Stomach (tissue), 9 donors: Measurements from ENCODE around the gene TWF2. TPM values are rescaled to one million over a fixed set of nuclear protein-coding genes. Genes with fewer than 3 reads are reported as not detected.

ENCODE experiments used
- DNase-seq, 2 donors: peaks; one replicate each; pipeline versions ENCODE4 v3.0.0 to v3.0.0-alpha.2; 2013 to 2019
- H3K27ac ChIP-seq, 5 donors: fragments of 200-600 bp in 4 of 5; sonication (generic) in 4 of 5; one replicate each; pipeline ENCODE4 v1.5.1; 2013 to 2019; ENCODE audit warnings: mild to moderate bottlenecking in 1 of 5, moderate library complexity in 1 of 5
- H3K27me3 ChIP-seq, 3 donors: fragments of 200-600 bp; sonication (generic); one replicate each; pipeline ENCODE4 v1.5.1; 2017 to 2019; ENCODE audit warnings: mixed run types in 1 of 3
- H3K36me3 ChIP-seq, 4 donors: fragments of 200-600 bp; sonication (generic); 1 replicate in 3 of 4; 2 replicates in 1 of 4; pipeline ENCODE4 v1.5.1; 2016 to 2019
- H3K4me1 ChIP-seq, 4 donors: fragments of 200-600 bp; sonication (generic); one replicate each; pipeline ENCODE4 v1.5.1; 2016 to 2019
- H3K4me3 ChIP-seq, 4 donors: fragments of 200-600 bp; sonication (generic) in 3 of 4; one replicate each; pipeline ENCODE4 v1.5.1; 2016 to 2019; ENCODE audit warnings: mild to moderate bottlenecking in 1 of 4
- H3K9me3 ChIP-seq, 4 donors: fragments of 200-600 bp; sonication (generic); one replicate each; pipeline ENCODE4 v1.5.1; 2016 to 2019
- EP300 ChIP-seq: sonication (generic); formaldehyde crosslinking; IDR thresholded peaks from one replicate; pipeline ENCODE4 v1.6.1; 2017; ENCODE audit warnings: antibody characterized with exemption
- POLR2A ChIP-seq, 4 donors: fragments of 450-650 bp; IDR thresholded peaks; one replicate each; pipeline ENCODE4 v1.6.1; 2016; ENCODE audit warnings: antibody characterized with exemption in 4 of 4, control low read depth in 2 of 4, mild to moderate bottlenecking in 1 of 4, moderate library complexity in 1 of 4
- POLR2AphosphoS5 ChIP-seq, 3 donors: sonication (generic); formaldehyde crosslinking; IDR thresholded peaks; one replicate each; pipeline ENCODE4 v1.6.1; 2016; ENCODE audit warnings: antibody characterized with exemption in 3 of 3
- WGBS, 5 donors: extraction: QIAGEN DNeasy Blood & Tissue Kit in 3 of 5; methylation state at CpG; one replicate each; pipeline versions ENCODE4 v1.1.5 to v1.1.7; 2013 to 2018; 5-methylcytosine and 5-hydroxymethylcytosine counted together
- intact Hi-C: fragments of 100-400 bp; cut with DNase I; formaldehyde crosslinking; loops from one replicate; pipeline ENCODE4 v1.15.1; 2023; ENCODE audit warnings: low total_unique reads
- polyA plus RNA-seq, 3 donors: library from polyadenylated mRNA; stranded (reverse); fragments of 200-250 nt; gene quantifications; one replicate each; pipeline ENCODE4 v1.2.3, GENCODE V29; 2013
- total RNA-seq, 5 donors: library from RNA; depleted of rRNA; stranded (reverse); fragments of >200 nt; gene quantifications; one replicate each; pipeline versions ENCODE4 v1.1.0 to v1.2.3, GENCODE V29; 2014 to 2016
- TF ChIP-seq, protein P1 (sequence below), 7 experiments: fragments of 450-650 bp in 4 of 7; fragments of 200-600 bp in 3 of 7; sonication (generic) in 3 of 7; IDR thresholded peaks; one replicate each; pipeline ENCODE4 v1.5.1; 2016 to 2019; ENCODE audit warnings: antibody characterized with exemption in 7 of 7, control low read depth in 2 of 7, mild to moderate bottlenecking in 1 of 7
- donor health status: healthy with polysubstance abuse.
- donor health status: Bipolar disorder and iron deficiency.
- donor health status: healthy.

Gene TWF2
- total and polyA plus RNA-seq, 8 donors: 18.7 to 237 (median 40.0) TPM

DNA sequence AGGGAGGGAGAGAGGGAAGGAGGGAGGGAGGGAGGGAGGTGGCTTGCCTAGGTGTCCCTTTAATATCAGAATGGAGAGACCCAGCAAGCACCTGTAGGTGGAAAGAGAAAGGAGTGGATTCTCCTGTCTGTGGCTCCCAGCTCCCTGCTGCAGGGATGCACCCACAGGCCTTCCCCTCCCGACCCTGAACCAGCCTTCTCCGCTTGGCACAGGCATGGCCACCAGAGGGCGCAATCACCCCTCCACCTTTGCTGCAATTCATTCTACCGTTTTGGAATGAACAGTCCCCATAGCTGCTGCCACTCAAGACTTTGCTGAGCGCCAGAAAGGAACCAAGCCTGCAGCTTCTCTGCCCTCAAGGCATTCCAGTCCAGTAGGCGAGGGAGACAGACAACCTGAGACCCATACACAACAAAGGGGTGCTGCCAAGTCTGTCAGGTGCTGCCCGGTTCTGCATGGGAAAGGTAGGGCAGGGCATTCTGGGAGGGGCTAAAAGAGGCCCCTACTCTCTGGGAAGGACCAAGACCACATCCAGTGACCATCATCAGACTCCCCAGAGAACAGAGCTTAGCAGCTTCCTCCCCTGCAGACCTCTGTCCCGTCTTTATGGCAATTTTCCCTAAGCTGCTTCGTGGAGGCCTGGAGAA is 18.5 kb downstream of the TWF2 start:
- intact Hi-C loops: loop anchor here (5.0 kb wide), 1 partner anchor 122 kb away; no protein-coding TSS in a partner anchor
- peak; percentile 87 to 93 for DNase-seq
- Histone ChIP-seq H3K27ac (peak overlapping the region in 1 of 5 donors; percentile 85), H3K9me3 (no peaks in the 10 kb centered on the region), H3K27me3 (no peaks in the 10 kb centered on the region), H3K4me3 (no peak overlapping the region), H3K4me1 (peaks cover 45 to 70% (median 56%) of the 10 kb centered on the region in 4 donors), H3K36me3 (peaks cover 2 to 13% (median 3%) of the 10 kb centered on the region in 4 donors)
- TF ChIP-seq POLR2AphosphoS5 (IDR thresholded peaks at IDR 0.05): peak in 2 of 3 donors; percentile 30 to 50
- TF ChIP-seq POLR2A (IDR thresholded peaks at IDR 0.05): no peak
- TF ChIP-seq, protein P1, sequence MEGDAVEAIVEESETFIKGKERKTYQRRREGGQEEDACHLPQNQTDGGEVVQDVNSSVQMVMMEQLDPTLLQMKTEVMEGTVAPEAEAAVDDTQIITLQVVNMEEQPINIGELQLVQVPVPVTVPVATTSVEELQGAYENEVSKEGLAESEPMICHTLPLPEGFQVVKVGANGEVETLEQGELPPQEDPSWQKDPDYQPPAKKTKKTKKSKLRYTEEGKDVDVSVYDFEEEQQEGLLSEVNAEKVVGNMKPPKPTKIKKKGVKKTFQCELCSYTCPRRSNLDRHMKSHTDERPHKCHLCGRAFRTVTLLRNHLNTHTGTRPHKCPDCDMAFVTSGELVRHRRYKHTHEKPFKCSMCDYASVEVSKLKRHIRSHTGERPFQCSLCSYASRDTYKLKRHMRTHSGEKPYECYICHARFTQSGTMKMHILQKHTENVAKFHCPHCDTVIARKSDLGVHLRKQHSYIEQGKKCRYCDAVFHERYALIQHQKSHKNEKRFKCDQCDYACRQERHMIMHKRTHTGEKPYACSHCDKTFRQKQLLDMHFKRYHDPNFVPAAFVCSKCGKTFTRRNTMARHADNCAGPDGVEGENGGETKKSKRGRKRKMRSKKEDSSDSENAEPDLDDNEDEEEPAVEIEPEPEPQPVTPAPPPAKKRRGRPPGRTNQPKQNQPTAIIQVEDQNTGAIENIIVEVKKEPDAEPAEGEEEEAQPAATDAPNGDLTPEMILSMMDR (IDR thresholded peaks at IDR 0.05): peak in 5 of 7 experiments; percentile 68 to 93 (median 87)
- TF ChIP-seq EP300: no peak
- 15 to 30% (median 29%) methylated on average over 7 to 9 of the region's 9 CpGs for WGBS, 5 donors

DNA sequence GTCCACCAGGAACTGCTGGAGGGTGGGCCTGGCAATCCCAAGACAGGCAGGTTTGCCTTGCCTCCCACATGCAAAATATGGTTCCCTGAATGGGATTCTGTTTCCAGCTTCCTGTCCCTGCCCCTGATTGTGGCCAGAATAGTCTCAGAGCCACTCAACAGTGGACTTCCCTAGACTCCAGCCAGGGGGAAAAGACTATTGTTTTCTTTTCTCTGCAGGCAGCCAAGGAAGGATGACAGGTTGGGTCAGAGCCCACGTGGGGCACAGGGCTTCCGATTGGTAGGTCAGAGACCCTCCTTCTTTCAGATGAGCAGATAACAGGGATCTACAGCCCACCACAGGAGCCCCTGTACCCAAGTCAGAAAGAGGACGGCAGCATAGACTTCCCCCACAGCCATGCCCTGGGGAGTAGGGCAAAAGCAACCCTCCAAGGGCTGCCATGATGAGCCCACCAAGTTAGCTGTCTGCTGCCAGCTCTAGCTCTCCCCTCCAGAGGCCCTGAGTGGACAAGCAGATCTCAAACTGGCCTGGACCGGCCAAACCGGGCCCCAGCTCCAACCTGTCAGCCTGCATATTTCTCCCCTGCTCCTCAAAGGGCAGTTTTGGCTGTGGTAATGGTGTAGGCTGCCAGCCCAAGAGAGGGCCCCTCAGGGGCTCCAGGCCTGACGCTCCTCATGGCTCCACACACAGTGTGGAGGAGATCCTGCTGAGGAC is 19.9 kb downstream of the TWF2 start:
- Histone ChIP-seq H3K4me3 (no peak overlapping the region), H3K9me3 (no peaks in the 10 kb centered on the region), H3K4me1 (peaks cover 45 to 73% (median 56%) of the 10 kb centered on the region in 4 donors), H3K27ac (peak overlapping the region; percentile 81 to 94 (median 85)), H3K27me3 (no peaks in the 10 kb centered on the region), H3K36me3 (peaks cover 17 to 27% (median 17%) of the 10 kb centered on the region in 4 donors)
- no peak for TF ChIP-seq POLR2A (IDR thresholded peaks at IDR 0.05)
- TF ChIP-seq EP300: no peak
- intact Hi-C loops: no loop called here
- 25 to 56% (median 37%) methylated on average over 3 to 6 of the region's 6 CpGs for WGBS, 5 donors
- peak; percentile 71 to 79 for DNase-seq

DNA sequence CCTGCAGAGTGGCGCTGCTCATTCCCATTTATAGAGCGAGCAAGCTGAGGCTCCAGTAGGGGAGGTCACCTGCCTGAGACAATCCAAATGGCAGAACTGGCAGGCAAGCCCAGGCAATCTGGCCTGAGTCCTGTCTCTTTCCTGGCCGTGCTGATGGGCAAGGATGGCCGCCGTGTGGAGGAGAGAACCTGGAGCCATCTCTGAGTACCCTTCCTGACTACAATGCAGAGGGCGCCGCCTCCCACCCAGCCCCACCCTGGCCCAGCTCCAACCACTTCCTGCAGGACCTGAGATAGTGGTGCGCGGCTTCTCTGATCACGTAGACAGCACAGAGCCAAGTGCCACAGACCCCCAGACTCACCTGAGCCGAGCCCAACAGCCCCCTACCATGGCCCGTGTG is 20.5 kb downstream of the TWF2 start:
- Histone ChIP-seq H3K4me3 (no peak overlapping the region), H3K36me3 (peaks cover 23 to 33% (median 23%) of the 10 kb centered on the region in 4 donors), H3K27me3 (no peaks in the 10 kb centered on the region), H3K9me3 (no peaks in the 10 kb centered on the region), H3K4me1 (peaks cover 45 to 73% (median 56%) of the 10 kb centered on the region in 4 donors), H3K27ac (peak overlapping the region; percentile 81 to 94 (median 85))
- peak in 1 of 2 donors; percentile 67 for DNase-seq
- TF ChIP-seq, protein P1 (IDR thresholded peaks at IDR 0.05): no peak
- TF ChIP-seq POLR2AphosphoS5 (IDR thresholded peaks at IDR 0.05) (no peak), POLR2A (IDR thresholded peaks at IDR 0.05) (no peak), EP300 (no peak)
- WGBS, 5 donors: 45 to 75% (median 56%) methylated on average over 8 to 12 of the region's 12 CpGs
- intact Hi-C loops: no loop called here

DNA sequence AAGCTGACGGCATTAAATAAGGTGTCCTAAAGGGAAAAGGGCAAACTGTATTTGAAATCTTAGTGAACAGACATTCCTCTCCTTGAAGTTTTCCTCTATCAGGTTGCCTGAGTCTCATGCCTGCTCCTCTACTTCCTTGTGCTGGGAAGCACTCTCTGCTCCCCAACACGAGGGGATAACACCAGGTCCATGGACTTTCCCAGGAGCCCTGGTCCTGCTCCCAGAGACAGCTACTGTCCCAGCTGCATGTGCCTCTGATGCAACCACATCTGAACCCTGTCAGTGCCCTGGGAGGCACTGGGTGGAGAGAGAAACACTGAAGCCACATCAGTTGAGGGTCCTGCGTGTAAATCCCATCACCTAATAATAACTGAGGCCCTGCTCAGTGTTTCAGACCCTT is 20.9 kb downstream of the TWF2 start:
- H3K36me3 ChIP-seq: peaks cover 27 to 38% (median 28%) of the 10 kb centered on the region in 4 donors
- no peak for DNase-seq
- H3K4me3 ChIP-seq: no peak overlapping the region
- no peaks in the 10 kb centered on the region for H3K9me3 ChIP-seq
- TF ChIP-seq, protein P1 (IDR thresholded peaks at IDR 0.05): no peak
- no peak for TF ChIP-seq POLR2A (IDR thresholded peaks at IDR 0.05)
- no peak for TF ChIP-seq POLR2AphosphoS5 (IDR thresholded peaks at IDR 0.05)
- TF ChIP-seq EP300: no peak
- peaks cover 45 to 75% (median 56%) of the 10 kb centered on the region in 4 donors for H3K4me1 ChIP-seq
- intact Hi-C loops: no loop called here
- 60 to 72% (median 64%) methylated on average over 3 of the region's 3 CpGs for WGBS, 5 donors
- peak overlapping the region; percentile 81 to 94 (median 85) for H3K27ac ChIP-seq
- H3K27me3 ChIP-seq: no peaks in the 10 kb centered on the region
